WERI-Rb-1 (cell line): ENCODE results near the gene MAGI1.

Source experiments
- DNase-seq: peaks from one replicate; pipeline ENCODE4 v3.0.0-alpha.2; 2020
- H3K27ac ChIP-seq: fragments of 250-450 bp; sonication (Bioruptor Pico); 2 replicates; pipeline ENCODE4 v1.5.1; 2020; ENCODE audit warnings: mild to moderate bottlenecking, moderate library complexity
- H3K27me3 ChIP-seq: fragments of 250-450 bp; sonication (Bioruptor Pico); 2 replicates; pipeline ENCODE4 v1.5.1; 2021; ENCODE audit warnings: mild to moderate bottlenecking, low read depth, moderate library complexity; ENCODE audit not compliant: insufficient read depth, severe bottlenecking
- H3K36me3 ChIP-seq: fragments of 250-450 bp; sonication (Bioruptor Pico); 2 replicates; pipeline ENCODE4 v1.5.1; 2020; ENCODE audit warnings: mild to moderate bottlenecking, moderate library complexity
- H3K4me3 ChIP-seq: 2 replicates; pipeline ENCODE4 v1.5.1; 2011; ENCODE audit warnings: low read depth, mild to moderate bottlenecking, control low read depth, low read length
- H3K9me3 ChIP-seq: fragments of 250-450 bp; sonication (Bioruptor Pico); 2 replicates; pipeline ENCODE4 v1.5.1; 2021; ENCODE audit warnings: mild to moderate bottlenecking, moderate library complexity; ENCODE audit not compliant: severe bottlenecking
- TF ChIP-seq, protein P1 (sequence below): IDR thresholded peaks from 2 replicates; pipeline ENCODE4 v1.5.1; 2011; ENCODE audit warnings: low read depth, mild to moderate bottlenecking, control low read depth, inconsistent platforms, low read length

MAGI1 gene

DNA sequence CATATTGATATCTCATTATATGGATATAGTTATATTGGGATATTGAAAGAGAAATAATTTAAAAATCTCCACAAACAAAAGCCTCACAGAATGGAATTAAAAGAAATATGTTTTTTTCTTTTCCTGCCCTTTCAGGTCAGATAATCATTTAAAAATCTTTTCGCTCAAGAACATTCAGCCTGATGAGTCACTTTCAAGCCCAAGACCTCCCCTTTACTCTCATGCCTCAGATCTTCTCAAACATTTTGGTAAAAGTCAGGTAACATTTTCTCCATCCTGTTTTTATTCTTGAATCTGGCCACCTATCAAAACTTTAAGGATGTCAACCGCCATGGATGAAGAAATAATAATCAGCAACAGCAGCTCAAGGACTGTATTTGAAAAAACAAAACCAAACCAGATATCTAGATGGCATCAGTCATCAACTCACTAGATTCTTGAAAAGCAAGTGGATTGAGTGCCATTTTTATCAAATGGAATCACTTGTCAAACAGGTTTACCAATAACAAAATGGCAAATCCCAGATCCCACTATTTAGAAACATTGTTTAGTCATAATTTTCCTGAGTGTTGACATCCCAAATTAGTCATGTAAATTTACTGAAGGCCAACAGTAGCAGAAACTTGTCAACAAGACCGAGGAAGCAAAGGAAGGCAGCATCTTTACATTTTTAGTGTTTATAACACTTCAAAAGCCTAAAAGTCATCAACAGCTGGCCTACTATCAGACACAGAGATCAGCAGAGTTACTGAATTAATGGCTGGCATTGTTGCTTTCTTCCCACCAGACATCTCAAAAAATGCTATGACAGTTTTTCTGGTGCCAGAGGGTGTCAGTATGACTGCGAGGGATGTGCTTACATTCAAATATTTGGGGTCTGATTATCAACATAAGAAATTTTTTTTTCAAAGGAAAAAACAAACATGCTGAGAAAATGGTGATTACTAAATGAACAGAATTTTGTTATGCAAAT is 444.7 kb downstream of the MAGI1 start:
- Histone ChIP-seq H3K36me3 (no peaks in the 10 kb centered on the region), H3K9me3 (no peaks in the 10 kb centered on the region), H3K27ac (no peak overlapping the region), H3K27me3 (no peaks in the 10 kb centered on the region), H3K4me3 (no peak overlapping the region)
- DNase-seq = no peak
- TF ChIP-seq, protein P1, sequence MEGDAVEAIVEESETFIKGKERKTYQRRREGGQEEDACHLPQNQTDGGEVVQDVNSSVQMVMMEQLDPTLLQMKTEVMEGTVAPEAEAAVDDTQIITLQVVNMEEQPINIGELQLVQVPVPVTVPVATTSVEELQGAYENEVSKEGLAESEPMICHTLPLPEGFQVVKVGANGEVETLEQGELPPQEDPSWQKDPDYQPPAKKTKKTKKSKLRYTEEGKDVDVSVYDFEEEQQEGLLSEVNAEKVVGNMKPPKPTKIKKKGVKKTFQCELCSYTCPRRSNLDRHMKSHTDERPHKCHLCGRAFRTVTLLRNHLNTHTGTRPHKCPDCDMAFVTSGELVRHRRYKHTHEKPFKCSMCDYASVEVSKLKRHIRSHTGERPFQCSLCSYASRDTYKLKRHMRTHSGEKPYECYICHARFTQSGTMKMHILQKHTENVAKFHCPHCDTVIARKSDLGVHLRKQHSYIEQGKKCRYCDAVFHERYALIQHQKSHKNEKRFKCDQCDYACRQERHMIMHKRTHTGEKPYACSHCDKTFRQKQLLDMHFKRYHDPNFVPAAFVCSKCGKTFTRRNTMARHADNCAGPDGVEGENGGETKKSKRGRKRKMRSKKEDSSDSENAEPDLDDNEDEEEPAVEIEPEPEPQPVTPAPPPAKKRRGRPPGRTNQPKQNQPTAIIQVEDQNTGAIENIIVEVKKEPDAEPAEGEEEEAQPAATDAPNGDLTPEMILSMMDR = no peak

DNA sequence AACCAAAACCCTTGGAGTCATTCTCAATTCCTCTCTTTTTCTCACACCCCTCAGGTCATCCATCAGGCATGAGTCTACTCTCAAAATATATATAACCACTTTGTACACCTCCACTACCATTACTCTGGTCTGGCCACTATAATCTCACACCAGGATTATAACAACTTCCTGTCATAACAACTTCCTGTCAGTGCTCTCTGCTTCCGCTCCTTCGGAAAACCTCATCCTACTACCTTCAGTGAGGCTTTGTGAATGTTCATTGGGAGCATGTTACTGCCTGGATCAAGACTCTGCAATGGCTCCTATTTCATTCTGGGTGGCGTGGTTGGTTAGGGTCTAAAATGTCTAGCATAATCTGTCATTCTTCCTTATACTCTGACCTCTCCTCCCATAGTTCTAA is 447.4 kb downstream of the MAGI1 start:
- TF ChIP-seq, protein P1 = no peak
- Histone ChIP-seq H3K27me3 (no peaks in the 10 kb centered on the region), H3K36me3 (no peaks in the 10 kb centered on the region), H3K27ac (no peak overlapping the region), H3K4me3 (no peak overlapping the region), H3K9me3 (no peaks in the 10 kb centered on the region)
- no peak for DNase-seq

DNA sequence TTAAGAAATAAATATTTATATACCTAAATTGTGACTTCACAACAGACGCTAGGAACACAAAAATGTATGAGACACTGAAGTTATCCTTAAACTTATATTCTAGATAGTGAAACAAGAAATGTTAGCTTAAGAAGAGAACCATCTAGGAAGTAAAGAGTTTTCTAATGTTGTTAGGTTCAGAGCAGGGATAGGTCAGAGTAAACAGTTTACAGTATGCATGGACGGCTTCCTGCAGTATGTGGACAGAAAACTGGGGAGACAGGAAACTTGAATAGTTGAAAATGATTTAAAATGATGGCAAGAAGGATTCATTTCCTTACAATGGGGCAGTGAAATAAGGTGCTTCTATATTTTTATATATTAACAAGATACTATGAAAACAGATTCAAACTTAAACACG is 449.8 kb downstream of the MAGI1 start:
- Histone ChIP-seq H3K27me3 (no peaks in the 10 kb centered on the region), H3K27ac (no peak overlapping the region), H3K36me3 (no peaks in the 10 kb centered on the region), H3K9me3 (no peaks in the 10 kb centered on the region), H3K4me3 (no peak overlapping the region)
- TF ChIP-seq, protein P1 = no peak
- DNase-seq = no peak

DNA sequence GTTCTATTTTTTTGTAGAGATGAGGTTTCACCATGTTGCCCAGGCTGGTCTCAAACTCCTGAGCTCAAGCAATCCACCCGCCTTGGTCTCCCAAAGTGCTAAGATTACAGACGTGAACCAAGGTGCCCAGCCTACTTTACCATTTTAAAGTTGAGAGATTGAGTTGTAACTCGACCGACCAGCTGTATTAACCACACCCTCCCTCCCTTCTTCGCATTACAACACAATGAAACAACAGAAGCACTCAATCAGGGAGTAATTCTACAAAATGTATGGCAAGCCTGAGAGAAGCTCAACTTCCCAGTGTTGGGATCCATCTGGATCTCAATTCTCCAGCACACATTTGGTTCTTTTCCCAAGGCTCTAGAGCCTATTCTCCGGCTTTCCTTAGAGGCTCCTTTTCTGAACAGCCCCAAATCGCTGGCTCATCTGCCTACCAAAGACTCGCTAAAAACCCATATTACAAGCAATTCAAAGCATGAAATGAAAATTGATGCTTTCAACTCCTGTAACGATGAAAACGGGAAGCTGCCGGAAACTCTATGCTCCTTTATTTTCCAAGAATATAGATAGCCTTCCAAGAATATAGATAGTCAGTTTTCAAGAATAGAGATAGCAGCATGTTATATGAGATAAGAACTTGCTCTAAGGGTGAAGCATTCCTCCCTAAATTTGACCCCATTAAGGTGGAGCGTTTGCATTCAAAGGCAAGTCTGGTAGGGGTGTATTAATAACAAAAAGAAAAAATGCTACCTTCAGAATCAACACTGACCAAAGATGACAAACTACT is 450.9 kb downstream of the MAGI1 start:
- Histone ChIP-seq H3K36me3 (no peaks in the 10 kb centered on the region), H3K9me3 (no peaks in the 10 kb centered on the region), H3K4me3 (no peak overlapping the region), H3K27ac (no peak overlapping the region), H3K27me3 (no peaks in the 10 kb centered on the region)
- DNase-seq = no peak
- TF ChIP-seq, protein P1 = no peak

DNA sequence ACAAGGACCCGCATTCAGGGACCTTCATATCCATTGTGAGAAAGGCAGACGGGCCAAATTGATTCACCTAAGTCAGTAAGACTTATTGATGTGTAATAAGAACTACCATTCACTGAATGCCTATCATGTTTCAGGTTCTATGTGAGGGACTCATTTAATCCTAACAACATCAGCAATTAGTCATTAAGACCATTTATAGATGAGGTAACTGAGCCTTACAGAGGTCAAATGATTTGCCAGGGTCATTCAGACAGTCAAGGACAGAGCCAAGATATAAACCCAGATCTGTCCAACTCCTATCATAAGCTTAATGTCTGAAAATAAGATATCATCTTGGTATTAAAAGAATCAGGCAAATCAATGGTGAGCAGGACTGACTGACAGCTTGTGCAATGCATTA is 453.8 kb downstream of the MAGI1 start:
- TF ChIP-seq, protein P1 = no peak
- H3K9me3 ChIP-seq = no peaks in the 10 kb centered on the region
- no peaks in the 10 kb centered on the region for H3K27me3 ChIP-seq
- no peaks in the 10 kb centered on the region for H3K36me3 ChIP-seq
- no peak overlapping the region for H3K27ac ChIP-seq
- no peak overlapping the region for H3K4me3 ChIP-seq
- no peak for DNase-seq
